Upper lobe of left lung (tissue), 6 donors: ENCODE results near the gene MPPED2. TPM values are rescaled to one million over a fixed set of nuclear protein-coding genes. Genes with fewer than 3 reads are reported as not detected.

Experiments
- ATAC-seq, 2 donors: fragments of 200-7000 bp; cut with Tn5 transposase; one replicate each; pipeline ENCODE4 v1.9.1; 2022; ENCODE audit warnings: mild to moderate bottlenecking in 2 of 2, moderate library complexity in 2 of 2; ENCODE audit not compliant: low FRiP score in 2 of 2
- DNase-seq, 2 donors: peaks; one replicate each; pipeline ENCODE4 v3.0.0-alpha.2; 2019 to 2020
- H3K27ac ChIP-seq, 4 donors: fragments of 200-600 bp; sonication (generic); one replicate each; pipeline ENCODE4 v1.5.1; 2016 to 2019
- H3K27me3 ChIP-seq, 4 donors: fragments of 200-600 bp; sonication (generic); one replicate each; pipeline ENCODE4 v1.5.1; 2017 to 2019
- H3K36me3 ChIP-seq, 4 donors: fragments of 200-600 bp; sonication (generic); one replicate each; pipeline ENCODE4 v1.5.1; 2016 to 2019
- H3K4me1 ChIP-seq, 4 donors: fragments of 200-600 bp; sonication (generic); one replicate each; pipeline ENCODE4 v1.5.1; 2018 to 2019
- H3K4me3 ChIP-seq, 4 donors: fragments of 200-600 bp; sonication (generic); one replicate each; pipeline ENCODE4 v1.5.1; 2017 to 2019; ENCODE audit warnings: mild to moderate bottlenecking in 2 of 4, moderate library complexity in 1 of 4
- H3K9me3 ChIP-seq, 4 donors: fragments of 200-600 bp; sonication (generic); one replicate each; pipeline ENCODE4 v1.5.1; 2018 to 2019
- EP300 ChIP-seq, 4 donors: sonication (generic); formaldehyde crosslinking; IDR thresholded peaks; one replicate each; pipeline ENCODE4 v1.5.1; 2017; ENCODE audit warnings: antibody characterized with exemption in 4 of 4, control low read depth in 2 of 4
- POLR2A ChIP-seq, 4 donors: fragments of 450-650 bp; IDR thresholded peaks; one replicate each; pipeline ENCODE4 v1.5.1; 2016 to 2017; ENCODE audit warnings: antibody characterized with exemption in 4 of 4, mild to moderate bottlenecking in 2 of 4
- POLR2AphosphoS5 ChIP-seq, 2 donors: sonication (generic); formaldehyde crosslinking; IDR thresholded peaks; one replicate each; pipeline ENCODE4 v1.5.1; 2017; ENCODE audit warnings: antibody characterized with exemption in 2 of 2
- WGBS, 2 donors: methylation state at CpG; one replicate each; pipeline ENCODE4 v1.1.5; 2017 to 2018; 5-methylcytosine and 5-hydroxymethylcytosine counted together
- total RNA-seq, 6 donors: library from RNA; depleted of rRNA in 4 of 6; stranded (reverse); fragments of >200 nt in 4 of 6; gene quantifications; one replicate each; pipeline versions ENCODE4 v1.1.0 to v1.2.1, GENCODE V29; 2016 to 2021
- TF ChIP-seq, protein P1 (sequence below), 6 experiments: fragments of 450-650 bp in 4 of 6; fragments of 200-600 bp in 2 of 6; sonication (generic) in 2 of 6; IDR thresholded peaks; one replicate each; pipeline ENCODE4 v1.5.1; 2016 to 2019; ENCODE audit warnings: antibody characterized with exemption in 6 of 6
- donor health status: DM: no; HTN: no; CAD: no; lungs with moderate emphysema.
- donor health status: DM: no; HTN: yes; CAD: no; lungs with severe emphysema.

The MPPED2 gene
- total RNA-seq, 6 donors from 2014 or later, result 0.20 to 3.8 (median 0.49) TPM; not detected in 1

GRCh38 chr11:30508594-30508993 is 77.6 kb downstream of the MPPED2 start:
- 69 to 72% methylated on average over 3 of the region's 3 CpGs for WGBS, 2 donors
- no peaks in the 10 kb centered on the region for H3K9me3 ChIP-seq
- no peaks in the 10 kb centered on the region for H3K4me1 ChIP-seq
- DNase-seq, result no peak
- no peak for TF ChIP-seq POLR2A (IDR thresholded peaks at IDR 0.05)
- TF ChIP-seq EP300 (IDR thresholded peaks at IDR 0.05), result no peak
- TF ChIP-seq, protein P1, sequence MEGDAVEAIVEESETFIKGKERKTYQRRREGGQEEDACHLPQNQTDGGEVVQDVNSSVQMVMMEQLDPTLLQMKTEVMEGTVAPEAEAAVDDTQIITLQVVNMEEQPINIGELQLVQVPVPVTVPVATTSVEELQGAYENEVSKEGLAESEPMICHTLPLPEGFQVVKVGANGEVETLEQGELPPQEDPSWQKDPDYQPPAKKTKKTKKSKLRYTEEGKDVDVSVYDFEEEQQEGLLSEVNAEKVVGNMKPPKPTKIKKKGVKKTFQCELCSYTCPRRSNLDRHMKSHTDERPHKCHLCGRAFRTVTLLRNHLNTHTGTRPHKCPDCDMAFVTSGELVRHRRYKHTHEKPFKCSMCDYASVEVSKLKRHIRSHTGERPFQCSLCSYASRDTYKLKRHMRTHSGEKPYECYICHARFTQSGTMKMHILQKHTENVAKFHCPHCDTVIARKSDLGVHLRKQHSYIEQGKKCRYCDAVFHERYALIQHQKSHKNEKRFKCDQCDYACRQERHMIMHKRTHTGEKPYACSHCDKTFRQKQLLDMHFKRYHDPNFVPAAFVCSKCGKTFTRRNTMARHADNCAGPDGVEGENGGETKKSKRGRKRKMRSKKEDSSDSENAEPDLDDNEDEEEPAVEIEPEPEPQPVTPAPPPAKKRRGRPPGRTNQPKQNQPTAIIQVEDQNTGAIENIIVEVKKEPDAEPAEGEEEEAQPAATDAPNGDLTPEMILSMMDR (IDR thresholded peaks at IDR 0.05), result no peak
- no peak for TF ChIP-seq POLR2AphosphoS5 (IDR thresholded peaks at IDR 0.05)
- no peak overlapping the region for H3K27ac ChIP-seq
- H3K27me3 ChIP-seq, result no peaks in the 10 kb centered on the region
- no peak overlapping the region for H3K4me3 ChIP-seq
- ATAC-seq, result no peak
- H3K36me3 ChIP-seq, result no peaks in the 10 kb centered on the region

- Histone ChIP-seq H3K4me3 (no peak overlapping the region), H3K27me3 (no peaks in the 10 kb centered on the region), H3K36me3 (no peaks in the 10 kb centered on the region), H3K27ac (no peak overlapping the region), H3K9me3 (no peaks in the 10 kb centered on the region), H3K4me1 (no peaks in the 10 kb centered on the region)
- DNase-seq (no peak), ATAC-seq (no peak)
- 89 to 91% methylated on average over 3 of the region's 3 CpGs for WGBS, 2 donors
- TF ChIP-seq, protein P1 (IDR thresholded peaks at IDR 0.05), result no peak
- no peak for TF ChIP-seq POLR2AphosphoS5 (IDR thresholded peaks at IDR 0.05)
- no peak for TF ChIP-seq EP300 (IDR thresholded peaks at IDR 0.05)
Measured at GRCh38 chr11:30505603-30506002, 80.5 kb downstream of the MPPED2 start.

DNA sequence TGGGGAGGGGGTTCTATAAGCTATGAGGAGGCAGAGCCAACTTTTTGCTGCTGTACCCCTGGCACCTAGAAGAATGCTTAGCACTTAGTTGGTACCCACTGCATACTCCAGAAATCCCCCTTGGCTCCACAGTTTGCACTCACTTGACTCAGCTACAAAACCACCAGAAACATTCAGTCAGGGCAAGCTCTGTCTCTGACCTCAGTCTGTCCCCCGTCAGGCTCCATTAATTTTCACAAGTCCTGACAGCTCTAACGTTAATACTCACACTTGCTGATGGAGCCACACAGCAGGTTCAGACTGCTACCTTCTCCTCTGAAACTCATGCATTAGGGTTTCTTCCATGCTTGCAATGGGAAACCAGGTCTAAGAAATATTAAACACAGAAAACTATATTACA is 81.7 kb downstream of the MPPED2 start:
- Histone ChIP-seq H3K4me1 (no peaks in the 10 kb centered on the region), H3K27me3 (no peaks in the 10 kb centered on the region), H3K9me3 (no peaks in the 10 kb centered on the region), H3K36me3 (no peaks in the 10 kb centered on the region), H3K4me3 (no peak overlapping the region), H3K27ac (no peak overlapping the region)
- DNase-seq (no peak), ATAC-seq (no peak)
- TF ChIP-seq POLR2AphosphoS5 (IDR thresholded peaks at IDR 0.05) (no peak), EP300 (IDR thresholded peaks at IDR 0.05) (no peak), POLR2A (IDR thresholded peaks at IDR 0.05) (no peak)
- TF ChIP-seq, protein P1 (IDR thresholded peaks at IDR 0.05), result no peak
- 74 to 76% methylated on average over 2 of the region's 2 CpGs for WGBS, 2 donors

GRCh38 chr11:30503156-30503555 is 83.0 kb downstream of the MPPED2 start:
- H3K4me3 ChIP-seq, result no peak overlapping the region
- no peaks in the 10 kb centered on the region for H3K4me1 ChIP-seq
- DNase-seq (no peak), ATAC-seq (no peak)
- 88 to 89% methylated on average over 6 of the region's 6 CpGs for WGBS, 2 donors
- TF ChIP-seq POLR2AphosphoS5 (IDR thresholded peaks at IDR 0.05) (no peak), POLR2A (IDR thresholded peaks at IDR 0.05) (no peak), EP300 (IDR thresholded peaks at IDR 0.05) (no peak)
- TF ChIP-seq, protein P1 (IDR thresholded peaks at IDR 0.05), result no peak
- no peaks in the 10 kb centered on the region for H3K27me3 ChIP-seq
- H3K27ac ChIP-seq, result no peak overlapping the region
- no peaks in the 10 kb centered on the region for H3K36me3 ChIP-seq
- H3K9me3 ChIP-seq, result no peaks in the 10 kb centered on the region

GRCh38 chr11:30502305-30502704 is 83.8 kb downstream of the MPPED2 start:
- 71 to 80% methylated on average over 2 of the region's 2 CpGs for WGBS, 2 donors
- no peaks in the 10 kb centered on the region for H3K27me3 ChIP-seq
- H3K4me1 ChIP-seq, result no peaks in the 10 kb centered on the region
- H3K36me3 ChIP-seq, result no peaks in the 10 kb centered on the region
- no peak for ATAC-seq
- TF ChIP-seq POLR2A (IDR thresholded peaks at IDR 0.05) (no peak), EP300 (IDR thresholded peaks at IDR 0.05) (no peak), POLR2AphosphoS5 (IDR thresholded peaks at IDR 0.05) (no peak)
- TF ChIP-seq, protein P1 (IDR thresholded peaks at IDR 0.05), result no peak
- no peak overlapping the region for H3K4me3 ChIP-seq
- H3K9me3 ChIP-seq, result no peaks in the 10 kb centered on the region
- no peak overlapping the region for H3K27ac ChIP-seq
- no peak for DNase-seq
